H9 (cell line): Measurements from ENCODE around the gene BMP2K. TPM values are rescaled to one million over a fixed set of nuclear protein-coding genes. Genes with fewer than 3 reads are reported as not detected.

ENCODE experiments used
- DNase-seq: peaks from one replicate; pipeline ENCODE4 v3.0.0-alpha.2; 2017
- H2AFZ ChIP-seq: one replicate; pipeline ENCODE4 v1.6.1; 2013; ENCODE audit warnings: mild to moderate bottlenecking, low read length, control low read depth, moderate library complexity
- H2AK5ac ChIP-seq: 2 replicates; pipeline ENCODE4 v1.6.1; 2013; ENCODE audit warnings: low read length, control low read depth, mixed read lengths; ENCODE audit not compliant: insufficient read length
- H2BK120ac ChIP-seq: one replicate; pipeline ENCODE4 v1.6.1; 2013; ENCODE audit warnings: low read depth, mild to moderate bottlenecking, low read length, control low read depth, inconsistent platforms; ENCODE audit not compliant: poor library complexity, severe bottlenecking
- H2BK12ac ChIP-seq: 2 replicates; pipeline ENCODE4 v1.6.1; 2013; ENCODE audit warnings: low read length, control low read depth, mixed read lengths, low read depth; ENCODE audit not compliant: insufficient read length
- H2BK15ac ChIP-seq: 2 replicates; pipeline ENCODE4 v1.6.1; 2013; ENCODE audit warnings: low read depth, low read length, control low read depth
- H2BK20ac ChIP-seq: one replicate; pipeline ENCODE4 v1.6.1; 2013; ENCODE audit warnings: low read depth, mild to moderate bottlenecking, low read length, control low read depth, inconsistent platforms; ENCODE audit not compliant: poor library complexity, severe bottlenecking
- H2BK5ac ChIP-seq: 2 replicates; pipeline ENCODE4 v1.6.1; 2013; ENCODE audit warnings: low read length, control low read depth, mixed read lengths; ENCODE audit not compliant: insufficient read length
- H3K14ac ChIP-seq: 2 replicates; pipeline ENCODE4 v1.6.1; 2013; ENCODE audit warnings: low read length, control low read depth; ENCODE audit not compliant: insufficient read depth
- H3K18ac ChIP-seq: 2 replicates; pipeline ENCODE4 v1.6.1; 2013; ENCODE audit warnings: low read depth, mild to moderate bottlenecking, mixed read lengths, low read length, control low read depth; ENCODE audit not compliant: insufficient read length
- H3K23ac ChIP-seq: 2 replicates; pipeline ENCODE4 v1.6.1; 2013; ENCODE audit warnings: low read length, control low read depth, mixed read lengths, low read depth; ENCODE audit not compliant: insufficient read length
- H3K23me2 ChIP-seq: 2 replicates; pipeline ENCODE4 v1.6.1; 2013; ENCODE audit warnings: low read depth, mild to moderate bottlenecking, mixed read lengths, low read length, control low read depth; ENCODE audit not compliant: insufficient read length, poor library complexity, severe bottlenecking
- H3K27ac ChIP-seq: 2 replicates; pipeline ENCODE4 v1.5.1; 2013; ENCODE audit warnings: low read length, control low read depth, mixed read lengths, low read depth; ENCODE audit not compliant: insufficient read length
- H3K27me3 ChIP-seq: 2 replicates; pipeline ENCODE4 v1.6.1; 2013; ENCODE audit warnings: low read length, control low read depth, inconsistent platforms; ENCODE audit not compliant: insufficient read depth
- H3K4ac ChIP-seq: 2 replicates; pipeline ENCODE4 v1.6.1; 2013; ENCODE audit warnings: low read depth, mild to moderate bottlenecking, control low read depth, inconsistent platforms, low read length, moderate library complexity
- H3K4me1 ChIP-seq: 2 replicates; pipeline ENCODE4 v1.6.1; 2013; ENCODE audit warnings: low read length, control low read depth, inconsistent platforms; ENCODE audit not compliant: insufficient read depth
- H3K4me2 ChIP-seq: 2 replicates; pipeline ENCODE4 v1.6.1; 2013; ENCODE audit warnings: low read length, control low read depth, mixed read lengths; ENCODE audit not compliant: insufficient read length, insufficient read depth
- H3K56ac ChIP-seq: 2 replicates; pipeline ENCODE4 v1.6.1; 2013; ENCODE audit warnings: low read depth, mild to moderate bottlenecking, mixed read lengths, low read length, control low read depth; ENCODE audit not compliant: insufficient read length
- H3K79me1 ChIP-seq: 2 replicates; pipeline ENCODE4 v1.6.1; 2013; ENCODE audit warnings: low read depth, mild to moderate bottlenecking, moderate library complexity, low read length, control low read depth, inconsistent platforms; ENCODE audit not compliant: insufficient read depth, poor library complexity, severe bottlenecking
- H3K79me2 ChIP-seq: 2 replicates; pipeline ENCODE4 v1.6.1; 2013; ENCODE audit warnings: low read length, control low read depth, inconsistent platforms; ENCODE audit not compliant: insufficient read depth
- H3K9ac ChIP-seq: 2 replicates; pipeline ENCODE4 v1.6.1; 2013; ENCODE audit warnings: low read length, control low read depth, mixed read lengths; ENCODE audit not compliant: insufficient read length; ENCODE audit errors: extremely low read depth
- H3K9me3 ChIP-seq: one replicate; pipeline ENCODE4 v1.6.1; 2013; ENCODE audit warnings: low read depth, low read length, inconsistent platforms; ENCODE audit not compliant: control insufficient read depth
- H3T11ph ChIP-seq: one replicate; pipeline ENCODE4 v1.6.1; 2013; ENCODE audit warnings: mild to moderate bottlenecking, low read length, control low read depth, inconsistent platforms
- H4K20me1 ChIP-seq: one replicate; pipeline ENCODE4 v1.6.1; 2013; ENCODE audit not compliant: control insufficient read depth, insufficient read length, insufficient read depth
- H4K5ac ChIP-seq: 2 replicates; pipeline ENCODE4 v1.6.1; 2013; ENCODE audit warnings: low read depth, mild to moderate bottlenecking, mixed read lengths, low read length, control low read depth; ENCODE audit not compliant: insufficient read length
- H4K8ac ChIP-seq: replicated peaks from 2 replicates; pipeline ENCODE4 v1.6.1; 2013; ENCODE audit warnings: low read length, control low read depth, mixed read lengths, low read depth; ENCODE audit not compliant: insufficient read length
- H4K91ac ChIP-seq: 2 replicates; pipeline ENCODE4 v1.6.1; 2013; ENCODE audit warnings: low read depth, mild to moderate bottlenecking, moderate library complexity, mixed read lengths, low read length, control low read depth; ENCODE audit not compliant: insufficient read length
- H3K27ac Mint-ChIP-seq, 3 experiments: 2 replicates in 2 of 3; 3 replicates in 1 of 3; pipeline ENCODE4 v1.8.0; 2020 to 2021; ENCODE audit warnings: mixed read lengths in 3 of 3, mild to moderate bottlenecking in 1 of 3, moderate library complexity in 1 of 3
- H3K27me3 Mint-ChIP-seq: 2 replicates; pipeline ENCODE4 v1.8.0; 2021; ENCODE audit warnings: low read depth, mild to moderate bottlenecking, moderate library complexity, mixed read lengths
- H3K36me3 Mint-ChIP-seq, 3 experiments: 2 replicates in 2 of 3; 3 replicates in 1 of 3; pipeline ENCODE4 v1.8.0; 2020 to 2021; ENCODE audit warnings: low read depth in 3 of 3, mixed read lengths in 3 of 3; ENCODE audit not compliant: insufficient read depth in 1 of 3
- H3K4me1 Mint-ChIP-seq, 2 experiments: 2 replicates each; pipeline ENCODE4 v1.8.0; 2020; ENCODE audit warnings: mixed read lengths in 2 of 2
- H3K4me3 Mint-ChIP-seq, 2 experiments: 2 replicates in 1 of 2; 3 replicates in 1 of 2; pipeline ENCODE4 v1.8.0; 2020 to 2021; ENCODE audit warnings: mild to moderate bottlenecking in 2 of 2, mixed read lengths in 2 of 2, moderate library complexity in 1 of 2
- H3K9me3 Mint-ChIP-seq, 2 experiments: 2 replicates in 1 of 2; 3 replicates in 1 of 2; pipeline ENCODE4 v1.8.0; 2020; ENCODE audit warnings: mild to moderate bottlenecking in 2 of 2, mixed read lengths in 2 of 2, moderate library complexity in 1 of 2
- CTCF ChIP-seq: fragments of 200-600 bp; sonication (generic); conservative IDR thresholded peaks from 3 replicates; pipeline ENCODE4 v1.8.0; 2021; ENCODE audit warnings: antibody characterized with exemption, mild to moderate bottlenecking
- WGBS: extraction: QIAGEN DNeasy Blood & Tissue Kit; methylation state at CpG from one replicate; pipeline ENCODE4 v1.1.7; 2013; ENCODE audit warnings: missing lambda C conversion rate, low lambda C conversion rate, mixed read lengths; ENCODE audit not compliant: insufficient read length; ENCODE audit errors: extremely low coverage; 5-methylcytosine and 5-hydroxymethylcytosine counted together
- total RNA-seq: library from RNA; stranded (reverse); gene quantifications from 2 replicates; pipeline ENCODE4 v1.2.1, GENCODE V29; 2021

The BMP2K gene
- total RNA-seq, 1 experiment from 2014 or later: 26.4 TPM

DNA sequence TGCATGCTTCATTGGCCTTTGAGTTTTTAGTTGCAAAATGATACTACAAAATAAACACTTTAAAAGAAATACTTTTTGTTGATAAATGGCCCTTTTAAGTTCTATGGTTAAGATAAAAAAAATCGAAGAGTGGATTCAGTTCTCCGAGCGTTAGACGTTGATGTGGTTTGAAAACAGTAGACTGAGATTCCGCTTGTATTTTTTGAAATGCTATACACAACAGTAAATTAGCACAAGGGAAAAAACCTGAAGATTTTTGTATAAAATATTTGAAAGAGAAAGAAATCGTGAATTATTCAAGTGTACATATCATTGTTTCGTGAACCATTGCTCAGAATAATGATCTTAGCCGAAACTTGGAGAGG lies 1.4 kb downstream of the BMP2K start:
- Histone ChIP-seq H3K79me1 (no peaks in the 10 kb centered on the region), H3K14ac (no peak overlapping the region), H3K56ac (no peak overlapping the region), H3K4me2 (peak overlapping the region; percentile 99), H2BK120ac (no peak overlapping the region), H2BK12ac (no peak overlapping the region), H2BK15ac (no peak overlapping the region), H3K4me1 (no peaks in the 10 kb centered on the region; the same call in 1 of the 2 replicates), H2BK5ac (no peak overlapping the region), H3K23ac (no peak overlapping the region), H3T11ph (no peak overlapping the region), H3K18ac (no peak overlapping the region), H4K91ac (no peak overlapping the region), H2AFZ (no peak overlapping the region), H4K5ac (no peak overlapping the region), H3K4ac (no peak overlapping the region), H3K27me3 (no peaks in the 10 kb centered on the region), H4K20me1 (no peaks in the 10 kb centered on the region), H3K9ac (no peak overlapping the region), H3K79me2 (peaks cover 11% of the 10 kb centered on the region; the same call in 1 of the 2 replicates), H2BK20ac (no peak overlapping the region), H2AK5ac (no peak overlapping the region), H4K8ac (no peak overlapping the region), H3K23me2 (peaks cover 7% of the 10 kb centered on the region), H3K27ac (no peak overlapping the region), H3K9me3 (no peaks in the 10 kb centered on the region)
- H3K4me3 Mint-ChIP-seq: peak overlapping the region; percentile 86 to 98
- H3K36me3 Mint-ChIP-seq: no peaks in the 10 kb centered on the region; a peak in 1 of 7 replicates
- 0 out of 5 replicates have a peak, but pooled peaks cover 0 to 2% of the 10 kb centered on the region in 2 experiments for H3K9me3 Mint-ChIP-seq
- WGBS: 100% methylated on average over 1 of the region's 8 CpGs
- TF ChIP-seq CTCF: no peak
- no peaks in the 10 kb centered on the region for H3K27me3 Mint-ChIP-seq
- peaks cover 13 to 14% of the 10 kb centered on the region in 2 experiments for H3K4me1 Mint-ChIP-seq
- no peak overlapping the region for H3K27ac Mint-ChIP-seq
- DNase-seq: no peak
